ENCODE data around the gene PRDX2.

PRDX2 gene

GRCh38 chr19:12792051-12792852, 9.3 kb downstream of the PRDX2 start:
- peak; percentile 70 for DNase-seq

GRCh38 chr19:12791345-12792050, 10.1 kb downstream of the PRDX2 start, which contains the start of gene JUNB:
TSS of gene JUNB (plus strand) at chr19:12791486. CDS start at chr19:12791772, 286 bp downstream.
- DNase-seq: peak; percentile 99

GRCh38 chr19:12790628-12791344, 10.8 kb downstream of the PRDX2 start:
- DNase-seq: peak; percentile 36

- DNase-seq: peak; percentile 98
These were observed 11.5 kb downstream of the PRDX2 start for GRCh38 chr19:12789904-12790619.

- no peak for DNase-seq
These were observed 12.3 kb downstream of the PRDX2 start for GRCh38 chr19:12789098-12789903.

GRCh38 chr19:12788682-12789097, 12.9 kb downstream of the PRDX2 start:
- DNase-seq: peak; percentile 81

- no peak for DNase-seq
These were observed 13.4 kb downstream of the PRDX2 start for GRCh38 chr19:12788042-12788681.

GRCh38 chr19:12787458-12787857, 14.1 kb downstream of the PRDX2 start:
- no peak for DNase-seq

- DNase-seq: no peak
These were observed 14.6 kb downstream of the PRDX2 start for GRCh38 chr19:12786952-12787351.

- peak; percentile 42 for DNase-seq
These were observed 15.3 kb downstream of the PRDX2 start for GRCh38 chr19:12786141-12786870.

GRCh38 chr19:12785431-12786031, 16.1 kb downstream of the PRDX2 start:
- DNase-seq: peak; percentile 33

GRCh38 chr19:12784871-12785430, 16.6 kb downstream of the PRDX2 start:
- peak; percentile 80 for DNase-seq

- DNase-seq: peak; percentile 45
These were observed 17.2 kb downstream of the PRDX2 start for GRCh38 chr19:12784394-12784870.

GRCh38 chr19:12783849-12784393, 17.7 kb downstream of the PRDX2 start:
- DNase-seq: peak; percentile 41

GRCh38 chr19:12783291-12783848, 18.2 kb downstream of the PRDX2 start:
- peak; percentile 40 for DNase-seq

GRCh38 chr19:12782424-12783290, 18.9 kb downstream of the PRDX2 start:
- peak; percentile 94 for DNase-seq

- no peak for DNase-seq
These were observed 19.5 kb downstream of the PRDX2 start for GRCh38 chr19:12782174-12782423.

All from CD4-positive, alpha-beta T cell treated with Interleukin-12 subunit alpha and Interleukin-12 subunit beta, for 1 hour (primary cell).